Peyer's patch (tissue), 4 donors: Measurements from ENCODE around the gene DPEP2NB.

ENCODE experiments used
- POLR2A ChIP-seq, 2 donors: fragments of 450-650 bp; IDR thresholded peaks; one replicate each; pipeline ENCODE4 v1.5.1; 2017; ENCODE audit warnings: antibody characterized with exemption in 2 of 2, mild to moderate bottlenecking in 2 of 2, moderate library complexity in 2 of 2
- TF ChIP-seq, protein P1 (sequence below), 6 experiments: fragments of 450-650 bp in 4 of 6; fragments of 200-600 bp in 2 of 6; sonication (generic) in 1 of 6; IDR thresholded peaks; one replicate each; pipeline ENCODE4 v1.5.1; 2017 to 2019; ENCODE audit warnings: antibody characterized with exemption in 6 of 6, mild to moderate bottlenecking in 3 of 6, moderate library complexity in 1 of 6

DNA sequence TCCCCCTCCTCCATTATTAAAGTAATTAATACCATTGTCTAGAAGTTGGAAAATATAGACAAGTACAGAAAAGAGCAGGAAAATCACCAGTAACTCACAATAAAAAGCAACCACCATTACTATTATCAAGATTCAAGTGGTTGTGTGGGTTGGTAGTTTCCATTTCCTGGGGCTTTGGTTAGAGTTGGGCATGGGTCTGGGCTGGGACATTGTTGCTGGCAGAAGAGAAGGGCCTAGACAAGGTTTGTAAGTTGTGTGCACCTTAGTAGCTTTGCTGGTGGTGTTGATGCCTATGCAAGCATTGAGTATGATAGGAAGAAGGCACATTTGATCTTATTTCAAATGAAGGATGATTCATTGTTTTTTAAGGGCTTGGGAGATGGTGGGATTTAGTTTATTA is 44.1 kb upstream of the DPEP2NB start:
- TF ChIP-seq, protein P1, sequence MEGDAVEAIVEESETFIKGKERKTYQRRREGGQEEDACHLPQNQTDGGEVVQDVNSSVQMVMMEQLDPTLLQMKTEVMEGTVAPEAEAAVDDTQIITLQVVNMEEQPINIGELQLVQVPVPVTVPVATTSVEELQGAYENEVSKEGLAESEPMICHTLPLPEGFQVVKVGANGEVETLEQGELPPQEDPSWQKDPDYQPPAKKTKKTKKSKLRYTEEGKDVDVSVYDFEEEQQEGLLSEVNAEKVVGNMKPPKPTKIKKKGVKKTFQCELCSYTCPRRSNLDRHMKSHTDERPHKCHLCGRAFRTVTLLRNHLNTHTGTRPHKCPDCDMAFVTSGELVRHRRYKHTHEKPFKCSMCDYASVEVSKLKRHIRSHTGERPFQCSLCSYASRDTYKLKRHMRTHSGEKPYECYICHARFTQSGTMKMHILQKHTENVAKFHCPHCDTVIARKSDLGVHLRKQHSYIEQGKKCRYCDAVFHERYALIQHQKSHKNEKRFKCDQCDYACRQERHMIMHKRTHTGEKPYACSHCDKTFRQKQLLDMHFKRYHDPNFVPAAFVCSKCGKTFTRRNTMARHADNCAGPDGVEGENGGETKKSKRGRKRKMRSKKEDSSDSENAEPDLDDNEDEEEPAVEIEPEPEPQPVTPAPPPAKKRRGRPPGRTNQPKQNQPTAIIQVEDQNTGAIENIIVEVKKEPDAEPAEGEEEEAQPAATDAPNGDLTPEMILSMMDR (IDR thresholded peaks at IDR 0.05), result no peak
- no peak for TF ChIP-seq POLR2A (IDR thresholded peaks at IDR 0.05)
